Measurements from ENCODE around the gene MRPS15.

Gene MRPS15

DNA sequence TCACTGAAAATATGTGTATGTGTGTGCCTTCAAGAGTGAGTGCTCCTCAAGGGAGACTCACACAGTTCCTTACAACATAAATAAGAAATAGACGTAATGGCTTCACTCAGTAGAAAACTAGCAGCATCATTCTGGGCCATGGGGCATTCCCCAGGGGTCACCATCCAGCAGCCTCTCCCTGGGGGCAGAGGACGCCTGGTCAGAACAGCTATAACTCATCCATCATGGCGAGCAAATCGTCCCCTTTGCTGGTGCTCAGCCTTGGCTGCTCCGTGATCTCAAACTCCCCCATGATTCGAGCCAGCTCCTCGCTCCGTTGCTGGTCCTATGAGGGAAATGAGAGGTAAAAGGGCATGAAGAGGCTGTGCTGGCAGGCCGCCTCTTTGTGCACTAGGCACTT lies 46.3 kb downstream of the MRPS15 start:
- DNase-seq, result no peak

DNA sequence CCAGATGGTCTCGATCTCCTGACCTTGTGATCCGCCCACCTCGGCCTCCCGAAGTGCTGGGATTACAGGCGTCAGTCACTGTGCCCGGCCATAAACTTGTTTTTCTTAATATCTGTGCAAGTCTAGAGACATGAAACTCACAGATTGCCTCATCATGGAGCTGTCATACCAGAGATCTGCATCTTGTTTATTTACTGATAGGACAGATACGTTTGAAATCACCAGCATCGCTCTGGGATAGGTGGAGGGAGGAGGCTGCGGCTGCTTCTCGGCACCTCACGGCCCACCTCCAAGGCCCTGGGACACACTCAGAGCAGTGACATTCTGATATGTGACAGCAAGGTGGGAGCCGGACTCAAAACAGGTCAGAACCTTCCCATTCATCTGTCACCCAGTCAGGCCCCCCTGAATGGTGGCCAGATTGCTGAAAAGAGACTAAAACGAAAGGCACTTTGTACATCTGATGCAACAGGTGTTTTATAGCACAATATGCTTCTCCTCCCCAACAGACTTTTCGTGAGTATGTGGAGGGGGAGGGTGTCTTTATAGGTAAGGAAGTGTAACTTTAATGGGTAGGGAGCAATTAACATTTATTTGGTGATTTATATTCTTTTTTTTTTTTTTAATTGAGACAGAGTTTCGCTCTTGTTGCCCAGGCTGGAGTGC lies 48.4 kb downstream of the MRPS15 start:
- no peak for DNase-seq

- no peak for DNase-seq
Observed at GRCh38 chr1:36414384-36414783, 49.8 kb downstream of the MRPS15 start.

DNA sequence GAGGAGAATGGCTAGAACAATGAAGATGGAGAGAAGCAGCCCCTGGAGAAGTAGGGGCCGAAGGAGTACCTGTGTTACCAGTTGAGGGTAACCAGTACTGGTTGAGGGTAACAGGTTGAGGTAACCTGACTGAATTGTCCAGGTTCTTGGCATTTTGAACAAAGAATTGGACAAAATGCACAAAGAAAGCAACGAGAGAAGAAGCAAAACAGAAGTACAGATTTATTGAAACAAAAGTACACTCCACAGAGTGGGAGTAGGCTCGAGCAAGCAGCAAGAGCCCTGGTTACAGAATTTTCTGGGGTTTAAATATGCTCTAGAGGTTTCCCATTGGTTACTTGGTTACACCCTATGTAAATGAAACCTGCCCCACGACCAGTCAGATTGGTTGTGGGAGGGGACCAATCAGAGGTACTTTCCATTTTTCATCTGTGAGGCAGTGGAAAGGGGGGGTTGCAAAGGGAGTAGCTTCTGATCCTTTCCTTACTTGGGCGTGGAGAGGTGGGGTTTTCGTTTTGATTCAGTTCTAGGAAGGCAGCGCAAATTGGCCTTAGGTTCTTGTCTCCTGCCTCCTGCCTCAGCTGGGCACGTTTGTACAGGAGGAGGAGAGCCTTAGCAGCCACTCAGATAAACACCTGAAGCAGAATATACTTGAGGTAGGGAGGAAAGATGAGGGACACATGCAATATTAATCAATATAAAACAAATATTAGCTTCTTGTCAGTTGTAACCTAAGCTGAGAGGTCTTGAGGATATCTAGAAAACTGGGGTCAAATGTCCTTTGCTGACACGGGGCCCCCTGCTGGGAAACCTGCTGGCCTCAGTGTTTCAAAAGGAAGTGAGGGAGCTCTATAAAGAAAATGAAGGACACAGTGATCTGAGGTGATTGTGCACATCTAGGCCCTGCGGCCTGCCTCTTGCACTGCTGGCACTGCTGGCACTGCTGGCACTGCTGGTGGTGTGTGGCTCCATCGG lies 52.2 kb downstream of the MRPS15 start:
- peak; percentile 37 for DNase-seq

GRCh38 chr1:36408479-36408878 lies 55.7 kb downstream of the MRPS15 start:
- DNase-seq, result no peak

DNA sequence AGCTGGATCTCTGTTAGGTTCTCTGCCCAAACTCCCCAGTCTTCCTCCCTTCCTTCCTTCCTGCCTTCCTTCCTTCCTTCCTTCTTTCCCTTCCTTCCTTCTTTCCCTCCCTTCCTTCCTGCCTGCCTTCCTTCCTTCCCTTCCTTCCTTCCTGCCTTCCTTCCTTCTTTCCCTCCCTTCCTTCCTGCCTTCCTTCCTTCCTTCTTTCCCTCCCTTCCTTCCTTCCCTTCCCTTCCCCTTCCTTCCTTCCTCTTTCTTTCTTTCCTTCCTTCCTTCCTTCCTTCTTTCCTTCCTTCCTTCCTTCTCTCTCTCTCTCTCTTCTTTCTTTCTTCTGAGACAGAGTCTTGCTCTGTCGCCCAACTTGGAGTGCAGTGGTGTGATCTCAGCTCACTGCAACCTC lies 57.7 kb downstream of the MRPS15 start:
- no peak for DNase-seq

All from activated CD4-positive, CD25-positive, alpha-beta regulatory T cell treated with anti-CD3 and anti-CD28 coated beads, Interleukin-2, amount 50 U/mL, for 72 hours (primary cell).